GM12878 (cell line): ENCODE data around the gene ATG9B. TPM values are rescaled to one million over a fixed set of nuclear protein-coding genes. Genes with fewer than 3 reads are reported as not detected.

Experiments
- ATAC-seq: fragments of 200-7000 bp; cut with Tn5 transposase; 3 replicates; pipeline ENCODE4 v1.9.1; 2020; ENCODE audit warnings: mild to moderate bottlenecking, moderate library complexity
- BruUV-seq: library from RNA; stranded (reverse); fragments of 400-500 nt; replicated peaks from 2 replicates; lab custom pipeline; 2021; lab: Mats Ljungman, UMichigan
- CTCF ChIA-PET: fragments of 300-600 bp; sonication (Branson Sonifier 250); formaldehyde crosslinking; extraction: SDS; loops from one replicate; lab custom pipeline; 2021; ENCODE audit warnings: inconsistent platforms; lab: Yijun Ruan, JAX
- POLR2A ChIA-PET: fragments of 350-600 bp; formaldehyde crosslinking; extraction: SDS; loops from one replicate; lab custom pipeline; 2021; ENCODE audit warnings: inconsistent platforms; lab: Charles Lee
- RAD21 ChIA-PET: fragments of 300-600 bp; sonication (Branson Sonifier 250); formaldehyde crosslinking; loops from one replicate; lab custom pipeline; 2023; ENCODE audit warnings: antibody characterized with exemption; ENCODE audit not compliant: unreplicated experiment; lab: Charles Lee
- SMC1A ChIA-PET: fragments of 300-600 bp; sonication (Branson Sonifier 250); formaldehyde crosslinking; loops from one replicate; lab custom pipeline; 2023; ENCODE audit not compliant: unreplicated experiment, uncharacterized antibody; lab: Charles Lee
- DNase-seq: peaks from one replicate; pipeline ENCODE4 v3.0.0-alpha.2; 2011; ENCODE audit warnings: low read depth, low spot score
- FAIRE-seq: peaks from 3 replicates; lab custom pipeline; 2011; peaks lifted over from hg19 to GRCh38; lab: Jason Lieb, UNC
- H2AFZ ChIP-seq: 2 replicates; pipeline ENCODE4 v1.6.0; 2011; ENCODE audit warnings: low read depth, low read length, control low read depth; ENCODE audit not compliant: control insufficient read depth
- H3K27ac ChIP-seq: 2 replicates; pipeline ENCODE4 v1.5.1; 2011; ENCODE audit warnings: control low read depth; ENCODE audit not compliant: control insufficient read depth, insufficient read depth
- H3K27me3 ChIP-seq, 2 experiments: replicated peaks in 1 of 2; 2 replicates each; pipeline versions ENCODE4 v1.6.0 to v1.6.1; 2011; ENCODE audit warnings: low read length in 1 of 2; ENCODE audit not compliant: control insufficient read depth in 2 of 2, insufficient read depth in 2 of 2
- H3K36me3 ChIP-seq, 2 experiments: 2 replicates each; pipeline ENCODE4 v1.5.1; 2011; ENCODE audit warnings: low read length in 1 of 2; ENCODE audit not compliant: control insufficient read depth in 2 of 2, insufficient read depth in 2 of 2
- H3K4me1 ChIP-seq: 2 replicates; pipeline ENCODE4 v1.6.1; 2011; ENCODE audit warnings: mild to moderate bottlenecking, low read length, moderate library complexity, mixed read lengths; ENCODE audit not compliant: control insufficient read depth, insufficient read depth
- H3K4me2 ChIP-seq: 2 replicates; pipeline ENCODE4 v1.6.0; 2011; ENCODE audit warnings: control low read depth; ENCODE audit not compliant: control insufficient read depth, insufficient read depth
- H3K4me3 ChIP-seq: fragments of 200-600 bp; sonication (generic); 2 replicates; pipeline ENCODE4 v1.5.1; 2016
- H3K79me2 ChIP-seq: 2 replicates; pipeline ENCODE4 v1.6.0; 2011; ENCODE audit warnings: low read length; ENCODE audit not compliant: control insufficient read depth, insufficient read depth
- H3K9ac ChIP-seq: 2 replicates; pipeline ENCODE4 v1.8.0; 2011; ENCODE audit warnings: low read length, control low read depth, mixed read lengths; ENCODE audit not compliant: control insufficient read depth, insufficient read depth
- H3K9me3 ChIP-seq: replicated peaks from 3 replicates; pipeline ENCODE4 v1.5.1; 2011; ENCODE audit warnings: mild to moderate bottlenecking, low read length; ENCODE audit not compliant: control insufficient read depth, insufficient read depth
- H4K20me1 ChIP-seq: 2 replicates; pipeline ENCODE4 v1.6.0; 2011; ENCODE audit not compliant: control insufficient read depth, insufficient read depth
- HDAC2 ChIP-seq: fragments of 200-600 bp; sonication (generic); IDR thresholded peaks from 2 replicates; pipeline ENCODE4 v1.6.1; 2017
- IRF5 ChIP-seq: fragments of 450-650 bp; IDR thresholded peaks from 2 replicates; pipeline ENCODE4 v1.6.1; 2017; ENCODE audit warnings: borderline replicate concordance
- SUZ12 ChIP-seq: fragments of 200-600 bp; sonication (generic); IDR thresholded peaks from one replicate; pipeline ENCODE4 v1.6.1; 2018; ENCODE audit warnings: antibody characterized with exemption, mild to moderate bottlenecking; ENCODE audit not compliant: unreplicated experiment
- WGBS: methylation state at CpG from one replicate; pipeline ENCODE4 v1.1.6; 2016; ENCODE audit warnings: low lambda C conversion rate; ENCODE audit not compliant: insufficient replicate concordance, insufficient coverage; ENCODE audit errors: missing lambda C conversion rate; 5-methylcytosine and 5-hydroxymethylcytosine counted together
- in situ Hi-C: fragments of 300-500 bp; cut with MboI; formaldehyde crosslinking; loops from 9 replicates; pipeline ENCODE4 v1.14.3; 2018; ENCODE audit warnings: mixed read lengths
- intact Hi-C: fragments of 100-400 bp; cut with micrococcal nuclease; formaldehyde crosslinking; loops from one replicate; pipeline ENCODE4 v1.14.2; 2022; ENCODE audit not compliant: unreplicated experiment
- polyA plus RNA-seq, 11 experiments: library from polyadenylated mRNA; depleted of rRNA in 4 of 11; unstranded in 6 of 11; stranded (reverse) in 5 of 11; fragments of >200 nt; fragmentation: Nextera tagmentation in 4 of 11; fragmentation: Illumina TruSeq in 1 of 11; extraction: Ambion mirVana in 4 of 11; extraction: Trizol in 1 of 11; gene quantifications; 1 replicate in 1 of 11; 2 replicates in 10 of 11; pipeline versions ENCODE4 v1.2.1 to v1.2.3, GENCODE V29; 2011 to 2016; ENCODE audit warnings: inconsistent platforms in 2 of 11, missing spikeins in 2 of 11, low read depth in 1 of 11
- total RNA-seq, 4 experiments: library from RNA; depleted of rRNA in 3 of 4; stranded (reverse); fragments of >200 nt in 3 of 4; fragmentation: Illumina TruSeq in 1 of 4; extraction: Trizol in 1 of 4; gene quantifications; 2 replicates each; pipeline versions ENCODE4 v1.2.1 to v1.2.3, GENCODE V29; 2013 to 2021
- TF ChIP-seq, protein P1 (sequence below): IDR thresholded peaks from 2 replicates; pipeline ENCODE4 v1.6.1; 2011; ENCODE audit warnings: borderline replicate concordance, low read depth, mild to moderate bottlenecking, moderate library complexity, mixed read lengths, low read length; ENCODE audit not compliant: insufficient read depth; ENCODE audit errors: extremely low read length

The ATG9B gene
- total and polyA plus RNA-seq, 10 of the 15 experiments (the other 5 are each of a cell fraction or from before 2014, with no cell fraction given), result 0.01 to 0.83 (median 0.12) TPM; not detected in 2

DNA sequence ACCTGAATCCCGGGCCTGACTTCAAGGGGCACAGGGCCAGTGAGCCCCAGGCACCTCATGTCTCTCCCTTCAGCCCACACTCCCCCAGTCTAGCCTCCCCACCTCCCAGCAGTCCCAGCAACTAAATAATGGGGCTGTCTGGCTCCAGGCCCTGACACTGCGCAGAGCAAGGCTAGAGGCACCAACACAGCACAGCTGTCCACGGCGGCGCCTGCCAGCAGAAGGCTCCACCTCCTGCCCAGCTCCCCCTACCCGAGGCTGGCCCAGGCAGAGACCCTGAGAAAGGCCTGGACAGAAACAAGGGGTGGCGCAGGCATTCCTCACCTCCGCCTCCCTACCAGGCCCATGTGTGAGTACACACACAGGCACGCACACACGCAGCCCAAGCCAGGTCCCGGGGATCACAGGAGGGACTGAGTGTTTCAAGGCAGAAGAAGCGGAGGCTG, 52.2 kb downstream of the ATG9B start:
- SMC1A ChIA-PET, result no interaction called here

More for the DNA sequence above, 52.2 kb downstream of the ATG9B start:
- Histone ChIP-seq H3K4me1 (peaks cover 3% of the 10 kb centered on the region), H3K79me2 (no peaks in the 10 kb centered on the region), H3K36me3 (no peaks in the 10 kb centered on the region), H3K27me3 (peaks cover 3 to 4% of the 10 kb centered on the region in 2 experiments), H3K4me2 (no peak overlapping the region), H3K9ac (no peak overlapping the region), H2AFZ (no peak overlapping the region), H3K27ac (no peak overlapping the region), H3K9me3 (no peaks in the 10 kb centered on the region), H4K20me1 (no peaks in the 10 kb centered on the region), H3K4me3 (no peak overlapping the region)
- DNase-seq, result no peak
- ChIA-PET RAD21 (no interaction called here), POLR2A (no interaction called here), CTCF (no interaction called here)
- FAIRE-seq, result no peak
- 47% methylated on average over 12 of the region's 12 CpGs for WGBS
- in situ Hi-C loops, result no loop called here
- no peak for ATAC-seq
- intact Hi-C loops, result no loop called here
- no TSS peak for BruUV-seq
- TF ChIP-seq, protein P1, sequence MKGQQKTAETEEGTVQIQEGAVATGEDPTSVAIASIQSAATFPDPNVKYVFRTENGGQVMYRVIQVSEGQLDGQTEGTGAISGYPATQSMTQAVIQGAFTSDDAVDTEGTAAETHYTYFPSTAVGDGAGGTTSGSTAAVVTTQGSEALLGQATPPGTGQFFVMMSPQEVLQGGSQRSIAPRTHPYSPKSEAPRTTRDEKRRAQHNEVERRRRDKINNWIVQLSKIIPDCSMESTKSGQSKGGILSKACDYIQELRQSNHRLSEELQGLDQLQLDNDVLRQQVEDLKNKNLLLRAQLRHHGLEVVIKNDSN, result no peak
- TF ChIP-seq SUZ12 (no peak), IRF5 (no peak), HDAC2 (no peak)
